Activated naive CD4-positive, alpha-beta T cell treated with anti-CD3 and anti-CD28 coated beads, Interleukin-2, amount 10 ng/mL, durations not matched to agents 7 days and 5 days (primary cell): ENCODE measurements around the gene RNF183.
"Not testable (repeated sequence)": the region's sequence is repeated elsewhere in the genome, so short reads cannot be mapped to it uniquely, and the experiment has no call there.

Experiments used
- CTCF ChIA-PET: fragments of 350-600 bp; sonication (Branson Sonifier 250); formaldehyde crosslinking; loops from one replicate; lab custom pipeline; 2021; ENCODE audit warnings: antibody characterized with exemption; lab: Charles Lee
- DNase-seq: peaks from one replicate; pipeline ENCODE4 v3.0.0-alpha.2; 2020
- H3K27ac Mint-ChIP-seq: one replicate; pipeline ENCODE4 v1.8.0; 2021; ENCODE audit warnings: mild to moderate bottlenecking, moderate library complexity, mixed read lengths
- H3K27me3 Mint-ChIP-seq: one replicate; pipeline ENCODE4 v1.8.0; 2021; ENCODE audit warnings: mild to moderate bottlenecking, mixed read lengths
- H3K36me3 Mint-ChIP-seq: one replicate; pipeline ENCODE4 v1.8.0; 2021; ENCODE audit warnings: mixed read lengths
- H3K4me1 Mint-ChIP-seq: one replicate; pipeline ENCODE4 v1.8.0; 2021; ENCODE audit warnings: mixed read lengths
- H3K4me3 Mint-ChIP-seq: one replicate; pipeline ENCODE4 v1.8.0; 2021; ENCODE audit warnings: mild to moderate bottlenecking, moderate library complexity, mixed read lengths
- H3K9me3 Mint-ChIP-seq: one replicate; pipeline ENCODE4 v1.8.0; 2021; ENCODE audit warnings: mixed read lengths

The RNF183 gene

GRCh38 chr9:113309204-113309813 is 6.1 kb upstream of the RNF183 start:
- Mint-ChIP-seq H3K4me1 (no peaks in the 10 kb centered on the region), H3K36me3 (no peaks in the 10 kb centered on the region), H3K9me3 (no peaks in the 10 kb centered on the region), H3K4me3 (no peak overlapping the region), H3K27me3 (peaks cover 10% of the 10 kb centered on the region), H3K27ac (no peak overlapping the region)
- DNase-seq, result peak; percentile 52
- CTCF ChIA-PET, result interaction anchor here (0.6 to 5.3 kb wide), 10 partner anchors 49 to 349 kb away, joined by 3 to 43 read pairs (median 6); partner anchors contain the start of gene ALAD

GRCh38 chr9:113307396-113307975 is 4.3 kb upstream of the RNF183 start:
- H3K27me3 Mint-ChIP-seq, result peaks cover 17% of the 10 kb centered on the region
- no peak overlapping the region for H3K27ac Mint-ChIP-seq
- H3K36me3 Mint-ChIP-seq, result no peaks in the 10 kb centered on the region
- CTCF ChIA-PET, result interaction anchor here (5.3 kb wide), 1 partner anchor 100 kb away, joined by 43 read pairs; no protein-coding TSS in a partner anchor
- no peak overlapping the region for H3K4me3 Mint-ChIP-seq
- no peaks in the 10 kb centered on the region for H3K4me1 Mint-ChIP-seq
- no peak for DNase-seq
- no peaks in the 10 kb centered on the region for H3K9me3 Mint-ChIP-seq

GRCh38 chr9:113306566-113306965 is 3.4 kb upstream of the RNF183 start:
- CTCF ChIA-PET, result no interaction called here
- Mint-ChIP-seq H3K27ac (no peak overlapping the region), H3K27me3 (peaks cover 22% of the 10 kb centered on the region), H3K4me1 (no peaks in the 10 kb centered on the region), H3K36me3 (no peaks in the 10 kb centered on the region), H3K9me3 (no peaks in the 10 kb centered on the region), H3K4me3 (no peak overlapping the region)
- DNase-seq, result no peak

GRCh38 chr9:113301548-113301947 is 1.6 kb downstream of the RNF183 start:
- H3K27ac Mint-ChIP-seq, result no peak overlapping the region
- H3K27me3 Mint-ChIP-seq, result peaks cover 32% of the 10 kb centered on the region
- no peaks in the 10 kb centered on the region for H3K36me3 Mint-ChIP-seq
- H3K4me3 Mint-ChIP-seq, result no peak overlapping the region
- no peaks in the 10 kb centered on the region for H3K4me1 Mint-ChIP-seq
- no peak for DNase-seq
- CTCF ChIA-PET, result interaction anchor here (4.0 kb wide), 1 partner anchor 353 kb away, joined by 13 read pairs; no protein-coding TSS in a partner anchor
- H3K9me3 Mint-ChIP-seq, result no peaks in the 10 kb centered on the region

GRCh38 chr9:113299800-113300292 is 3.3 kb downstream of the RNF183 start:
- CTCF ChIA-PET, result interaction anchor here (1.3 to 4.0 kb wide), 3 partner anchors 25 to 355 kb away, joined by 3 to 13 read pairs (median 5); no protein-coding TSS in a partner anchor
- no peak for DNase-seq
- no peak overlapping the region for H3K27ac Mint-ChIP-seq
- no peaks in the 10 kb centered on the region for H3K36me3 Mint-ChIP-seq
- peaks cover 26% of the 10 kb centered on the region for H3K27me3 Mint-ChIP-seq
- no peak overlapping the region for H3K4me3 Mint-ChIP-seq
- H3K9me3 Mint-ChIP-seq, result no peaks in the 10 kb centered on the region
- no peaks in the 10 kb centered on the region for H3K4me1 Mint-ChIP-seq

- DNase-seq, result no peak
- Mint-ChIP-seq H3K36me3 (no peaks in the 10 kb centered on the region), H3K4me1 (no peaks in the 10 kb centered on the region), H3K4me3 (no peak overlapping the region), H3K27ac (no peak overlapping the region), H3K9me3 (no peaks in the 10 kb centered on the region), H3K27me3 (peaks cover 26% of the 10 kb centered on the region)
- CTCF ChIA-PET, result interaction anchor here (1.3 to 4.0 kb wide), 3 partner anchors 25 to 356 kb away, joined by 3 to 13 read pairs (median 5); no protein-coding TSS in a partner anchor
These were observed 4.0 kb downstream of the RNF183 start for GRCh38 chr9:113298924-113299770.

- CTCF ChIA-PET, result interaction anchor here (4.0 kb wide), 1 partner anchor 356 kb away, joined by 13 read pairs; no protein-coding TSS in a partner anchor
- Mint-ChIP-seq H3K9me3 (no peaks in the 10 kb centered on the region), H3K4me3 (no peak overlapping the region), H3K27ac (no peak overlapping the region), H3K27me3 (peaks cover 25% of the 10 kb centered on the region), H3K4me1 (no peaks in the 10 kb centered on the region), H3K36me3 (no peaks in the 10 kb centered on the region)
- DNase-seq, result no peak
These were observed 4.9 kb downstream of the RNF183 start for GRCh38 chr9:113298311-113298710.

GRCh38 chr9:113296796-113297558 is 6.2 kb downstream of the RNF183 start:
- peaks cover 3% of the 10 kb centered on the region for H3K36me3 Mint-ChIP-seq
- no peak overlapping the region for H3K4me3 Mint-ChIP-seq
- peaks cover 15% of the 10 kb centered on the region for H3K27me3 Mint-ChIP-seq
- CTCF ChIA-PET, result interaction anchor here (0.6 to 1.1 kb wide), 2 partner anchors 14 to 283 kb away, joined by 3 to 4 read pairs; no protein-coding TSS in a partner anchor
- no peaks in the 10 kb centered on the region for H3K4me1 Mint-ChIP-seq
- no peak overlapping the region for H3K27ac Mint-ChIP-seq
- DNase-seq, result no peak
- no peaks in the 10 kb centered on the region for H3K9me3 Mint-ChIP-seq

GRCh38 chr9:113296247-113296646 is 6.9 kb downstream of the RNF183 start:
- H3K27me3 Mint-ChIP-seq, result peaks cover 15% of the 10 kb centered on the region
- H3K4me1 Mint-ChIP-seq, H3K36me3 Mint-ChIP-seq, H3K9me3 Mint-ChIP-seq, H3K27ac Mint-ChIP-seq, H3K4me3 Mint-ChIP-seq, DNase-seq: not testable (repeated sequence)
- CTCF ChIA-PET, result interaction anchor here (1.1 kb wide), 1 partner anchor 15 kb away, joined by 3 read pairs; no protein-coding TSS in a partner anchor

GRCh38 chr9:113293285-113293878 is 9.8 kb downstream of the RNF183 start:
- Mint-ChIP-seq H3K9me3 (no peaks in the 10 kb centered on the region), H3K36me3 (peaks cover 33% of the 10 kb centered on the region), H3K27ac (no peak overlapping the region), H3K4me1 (no peaks in the 10 kb centered on the region), H3K27me3 (peaks cover 6% of the 10 kb centered on the region), H3K4me3 (no peak overlapping the region)
- CTCF ChIA-PET, result no interaction called here
- DNase-seq, result no peak

GRCh38 chr9:113290052-113290607 is 13.0 kb downstream of the RNF183 start:
- Mint-ChIP-seq H3K4me1 (no peaks in the 10 kb centered on the region), H3K36me3 (peaks cover 50% of the 10 kb centered on the region), H3K27ac (no peak overlapping the region), H3K4me3 (no peak overlapping the region), H3K9me3 (no peaks in the 10 kb centered on the region), H3K27me3 (no peaks in the 10 kb centered on the region)
- CTCF ChIA-PET, result interaction anchor here (0.6 to 1.7 kb wide), 2 partner anchors 17 to 838 kb away, joined by 3 to 4 read pairs; no protein-coding TSS in a partner anchor
- no peak for DNase-seq

GRCh38 chr9:113289091-113289490 is 14.1 kb downstream of the RNF183 start:
- peaks cover 58% of the 10 kb centered on the region for H3K36me3 Mint-ChIP-seq
- H3K9me3 Mint-ChIP-seq, result no peaks in the 10 kb centered on the region
- no peaks in the 10 kb centered on the region for H3K27me3 Mint-ChIP-seq
- H3K4me1 Mint-ChIP-seq, result no peaks in the 10 kb centered on the region
- H3K27ac Mint-ChIP-seq, result no peak overlapping the region
- no peak overlapping the region for H3K4me3 Mint-ChIP-seq
- CTCF ChIA-PET, result no interaction called here
- DNase-seq, result no peak

- Mint-ChIP-seq H3K4me1 (peaks cover 20% of the 10 kb centered on the region), H3K4me3 (no peak overlapping the region), H3K36me3 (peaks cover 57% of the 10 kb centered on the region), H3K9me3 (no peaks in the 10 kb centered on the region), H3K27ac (no peak overlapping the region), H3K27me3 (no peaks in the 10 kb centered on the region)
- DNase-seq, result no peak
- CTCF ChIA-PET, result no interaction called here
These were observed 21.8 kb downstream of the RNF183 start for GRCh38 chr9:113281356-113281755.
